IPS-15b (cell line): ENCODE measurements around the gene ASCC2.
"Not testable (repeated sequence)": the region's sequence is repeated elsewhere in the genome, so short reads cannot be mapped to it uniquely, and the experiment has no call there.

ENCODE experiments used
- H3K27me3 ChIP-seq: one replicate; pipeline ENCODE4 v1.6.1; 2013; ENCODE audit warnings: low read length; ENCODE audit not compliant: control insufficient read depth, insufficient read depth
- H3K36me3 ChIP-seq: one replicate; pipeline ENCODE4 v1.6.1; 2013; ENCODE audit warnings: low read length; ENCODE audit not compliant: control insufficient read depth, insufficient read depth
- H3K4me1 ChIP-seq: one replicate; pipeline ENCODE4 v1.6.1; 2013; ENCODE audit warnings: mild to moderate bottlenecking, low read length; ENCODE audit not compliant: control insufficient read depth, insufficient read depth
- H3K4me3 ChIP-seq: one replicate; pipeline ENCODE4 v1.5.1; 2013; ENCODE audit warnings: low read depth, low read length
- H3K9ac ChIP-seq: one replicate; pipeline ENCODE4 v1.6.1; 2013; ENCODE audit warnings: low read depth, mild to moderate bottlenecking, low read length
- H3K9me3 ChIP-seq: one replicate; pipeline ENCODE4 v1.6.1; 2013; ENCODE audit warnings: mild to moderate bottlenecking, low read length; ENCODE audit not compliant: control insufficient read depth, insufficient read depth

Gene ASCC2

DNA sequence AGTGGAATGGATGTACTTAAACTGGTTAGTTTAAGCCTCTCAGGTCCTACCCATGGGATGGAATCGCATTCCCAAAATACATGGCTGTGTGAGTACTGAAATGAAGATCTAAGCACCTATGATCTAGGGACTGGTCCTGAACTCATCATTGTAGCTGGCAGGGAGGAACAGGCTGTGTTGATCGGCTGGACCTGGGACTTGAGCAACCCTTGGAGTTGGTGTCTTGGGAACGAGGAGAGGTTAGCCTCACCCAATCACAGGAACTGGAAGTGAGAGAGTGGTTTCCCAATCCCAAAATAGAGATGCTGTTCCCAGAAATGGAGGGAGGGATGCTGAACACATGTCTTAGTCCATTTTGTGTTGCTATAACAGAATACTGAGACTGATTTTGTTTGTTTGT lies 16.4 kb upstream of the ASCC2 start:
- Histone ChIP-seq H3K36me3 (no peaks in the 10 kb centered on the region), H3K4me3 (no peak overlapping the region), H3K9me3 (no peaks in the 10 kb centered on the region), H3K4me1 (no peaks in the 10 kb centered on the region), H3K27me3 (no peaks in the 10 kb centered on the region), H3K9ac (no peak overlapping the region)

DNA sequence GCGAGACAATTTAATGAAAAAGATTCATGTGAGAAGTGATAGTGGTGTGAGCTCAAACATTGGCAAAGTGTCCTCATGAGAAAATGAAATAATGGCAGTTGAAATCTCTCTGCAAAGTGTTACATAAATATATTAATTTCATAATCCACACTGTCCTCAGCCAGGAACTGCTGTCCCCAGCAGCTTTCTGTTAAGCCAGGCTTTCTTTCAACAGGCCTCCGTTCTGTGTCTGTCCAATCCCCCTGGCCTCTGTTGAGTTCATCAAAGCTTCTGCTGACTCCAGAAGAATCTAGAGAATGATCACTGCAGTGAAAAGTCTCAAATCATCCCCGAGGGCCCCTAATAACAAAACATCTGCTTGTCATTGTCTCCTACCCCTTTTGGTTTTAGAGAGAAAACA lies 10.0 kb upstream of the ASCC2 start:
- no peak overlapping the region for H3K9ac ChIP-seq
- H3K4me1 ChIP-seq = no peaks in the 10 kb centered on the region
- H3K36me3 ChIP-seq = no peaks in the 10 kb centered on the region
- H3K27me3 ChIP-seq = no peaks in the 10 kb centered on the region
- no peaks in the 10 kb centered on the region for H3K9me3 ChIP-seq
- H3K4me3 ChIP-seq = no peak overlapping the region

DNA sequence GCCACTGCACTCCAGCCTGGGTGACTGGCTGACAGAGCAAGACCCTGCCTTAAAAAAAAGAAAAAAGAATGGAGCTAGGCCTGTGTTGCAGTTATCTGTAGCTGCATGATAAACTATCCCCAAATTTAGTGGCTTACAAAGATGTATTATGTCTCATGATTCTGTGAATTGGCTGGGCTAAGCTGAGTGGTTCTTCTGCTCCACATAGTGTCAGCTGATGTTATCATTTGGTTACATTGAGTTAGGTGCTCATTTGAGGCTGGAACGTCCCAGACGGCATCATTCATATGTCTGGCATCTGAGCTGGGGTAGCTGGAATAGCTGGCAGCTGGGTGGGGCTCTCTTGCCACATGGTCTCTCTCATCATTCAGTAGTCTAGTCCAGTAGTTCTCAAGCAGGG lies 8.2 kb upstream of the ASCC2 start:
- no peak overlapping the region for H3K4me3 ChIP-seq
- H3K36me3 ChIP-seq = no peaks in the 10 kb centered on the region
- H3K27me3 ChIP-seq = no peaks in the 10 kb centered on the region
- H3K4me1 ChIP-seq = peaks cover 7% of the 10 kb centered on the region
- no peaks in the 10 kb centered on the region for H3K9me3 ChIP-seq
- H3K9ac ChIP-seq = no peak overlapping the region

DNA sequence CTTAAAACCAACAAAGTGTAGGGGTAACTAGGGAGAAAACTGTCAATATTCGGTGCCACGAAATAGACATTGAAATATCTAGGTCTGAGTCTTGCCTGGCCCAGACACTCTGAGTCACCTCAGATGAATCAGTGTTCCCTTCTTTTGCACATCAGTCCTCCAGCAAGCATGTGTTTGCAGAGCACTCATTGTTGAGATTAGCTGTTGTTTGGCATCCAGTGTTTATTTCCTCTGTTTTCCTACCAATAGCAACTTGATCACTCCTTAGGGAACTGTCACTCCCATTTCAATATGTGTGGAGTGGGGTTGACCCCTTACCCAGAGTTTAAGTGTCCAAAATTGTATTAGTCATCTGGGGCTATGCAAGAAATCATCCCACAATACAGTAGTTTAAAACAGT lies 4.7 kb upstream of the ASCC2 start:
- Histone ChIP-seq H3K4me3 (no peak overlapping the region), H3K4me1 (peaks cover 7% of the 10 kb centered on the region), H3K9ac (no peak overlapping the region), H3K27me3 (no peaks in the 10 kb centered on the region), H3K36me3 (no peaks in the 10 kb centered on the region), H3K9me3 (no peaks in the 10 kb centered on the region)

DNA sequence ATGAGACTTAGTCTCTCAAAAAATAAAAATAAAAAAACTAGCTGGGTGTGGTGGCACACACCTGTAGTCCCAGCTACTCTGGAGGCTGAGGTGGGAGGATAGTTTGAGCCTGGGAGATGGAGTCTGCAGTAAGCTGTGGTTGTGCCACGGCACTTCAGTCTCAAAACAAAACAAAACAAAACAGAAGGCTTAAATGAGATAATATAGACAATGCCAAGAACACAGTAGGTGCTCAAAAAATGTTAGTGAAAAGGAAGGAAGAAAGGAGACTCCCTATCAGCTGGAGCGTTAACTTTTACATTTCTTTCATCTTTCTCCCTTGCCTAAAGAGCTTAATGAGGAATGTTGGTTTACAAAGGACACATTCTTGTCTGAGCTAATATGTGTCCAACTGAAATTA lies 4.1 kb upstream of the ASCC2 start:
- Histone ChIP-seq H3K27me3 (no peaks in the 10 kb centered on the region), H3K4me3 (no peak overlapping the region), H3K9me3 (no peaks in the 10 kb centered on the region), H3K9ac (no peak overlapping the region), H3K36me3 (no peaks in the 10 kb centered on the region), H3K4me1 (peaks cover 7% of the 10 kb centered on the region)

DNA sequence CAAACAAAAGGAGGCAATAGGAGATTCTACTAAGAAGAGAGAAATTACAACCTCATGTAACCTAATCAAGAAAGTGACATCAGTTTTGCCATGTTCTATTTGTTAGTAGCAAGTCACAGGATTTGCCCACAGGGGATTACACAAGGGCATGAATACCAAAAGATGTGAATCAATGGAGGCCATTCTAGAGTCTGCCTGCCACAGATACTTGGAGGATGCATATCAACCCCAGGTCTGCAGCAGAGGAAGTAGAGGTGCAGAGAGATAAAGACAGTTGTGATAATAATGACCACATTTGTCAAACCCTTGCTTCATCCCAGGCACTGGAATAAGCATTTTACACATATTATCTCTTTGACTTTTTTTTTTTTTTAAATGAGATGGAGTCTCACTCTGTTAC lies 2.4 kb upstream of the ASCC2 start:
- H3K36me3 ChIP-seq = no peaks in the 10 kb centered on the region
- H3K9ac ChIP-seq = no peak overlapping the region
- H3K4me1 ChIP-seq = peaks cover 7% of the 10 kb centered on the region
- H3K4me3 ChIP-seq = no peak overlapping the region
- H3K9me3 ChIP-seq = no peaks in the 10 kb centered on the region
- H3K27me3 ChIP-seq = no peaks in the 10 kb centered on the region

DNA sequence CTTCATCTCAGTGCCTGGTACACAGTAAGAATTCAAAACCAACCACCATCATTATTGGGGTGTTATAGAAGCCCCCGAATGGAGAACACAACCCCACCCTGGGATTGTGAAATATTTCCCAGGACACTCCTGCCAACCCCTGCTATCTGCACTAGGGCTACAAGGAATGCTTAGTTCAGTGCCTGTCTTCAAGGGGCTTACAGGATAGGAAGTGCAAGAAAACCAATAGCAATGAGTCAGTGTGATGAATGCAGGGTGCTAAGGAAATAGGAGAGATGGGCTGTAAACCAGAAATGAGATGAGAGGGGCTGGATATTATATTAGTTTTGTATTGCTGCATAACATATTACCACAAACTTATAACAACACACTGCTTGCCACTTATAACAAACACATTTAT lies 965 bp upstream of the ASCC2 start:
- H3K27me3 ChIP-seq = no peaks in the 10 kb centered on the region
- H3K4me1 ChIP-seq = peaks cover 7% of the 10 kb centered on the region
- no peak overlapping the region for H3K4me3 ChIP-seq
- no peaks in the 10 kb centered on the region for H3K36me3 ChIP-seq
- H3K9me3 ChIP-seq = no peaks in the 10 kb centered on the region
- H3K9ac ChIP-seq = no peak overlapping the region

DNA sequence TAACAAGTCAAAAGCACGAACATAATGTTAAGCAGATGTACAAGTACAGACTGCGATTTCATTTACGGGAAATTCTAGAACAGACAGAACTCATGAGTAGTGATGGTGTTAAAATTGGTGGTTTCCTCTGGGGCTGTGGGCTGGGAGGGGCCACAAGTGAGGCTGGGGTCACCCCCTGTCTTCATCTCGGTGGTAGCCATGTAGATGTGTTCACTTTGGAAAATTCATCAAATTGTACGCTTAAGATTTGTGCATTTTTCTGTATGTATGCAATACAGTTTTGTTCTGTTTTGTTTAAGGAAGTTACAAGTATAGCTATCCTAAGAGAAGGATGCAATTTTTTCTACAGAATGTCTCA lies 504 bp upstream of the ASCC2 start:
- no peak overlapping the region for H3K9ac ChIP-seq
- H3K27me3 ChIP-seq = no peaks in the 10 kb centered on the region
- no peaks in the 10 kb centered on the region for H3K9me3 ChIP-seq
- H3K4me3 ChIP-seq = peak overlapping the region; percentile 50
- H3K4me1 ChIP-seq = peaks cover 7% of the 10 kb centered on the region
- no peaks in the 10 kb centered on the region for H3K36me3 ChIP-seq

DNA sequence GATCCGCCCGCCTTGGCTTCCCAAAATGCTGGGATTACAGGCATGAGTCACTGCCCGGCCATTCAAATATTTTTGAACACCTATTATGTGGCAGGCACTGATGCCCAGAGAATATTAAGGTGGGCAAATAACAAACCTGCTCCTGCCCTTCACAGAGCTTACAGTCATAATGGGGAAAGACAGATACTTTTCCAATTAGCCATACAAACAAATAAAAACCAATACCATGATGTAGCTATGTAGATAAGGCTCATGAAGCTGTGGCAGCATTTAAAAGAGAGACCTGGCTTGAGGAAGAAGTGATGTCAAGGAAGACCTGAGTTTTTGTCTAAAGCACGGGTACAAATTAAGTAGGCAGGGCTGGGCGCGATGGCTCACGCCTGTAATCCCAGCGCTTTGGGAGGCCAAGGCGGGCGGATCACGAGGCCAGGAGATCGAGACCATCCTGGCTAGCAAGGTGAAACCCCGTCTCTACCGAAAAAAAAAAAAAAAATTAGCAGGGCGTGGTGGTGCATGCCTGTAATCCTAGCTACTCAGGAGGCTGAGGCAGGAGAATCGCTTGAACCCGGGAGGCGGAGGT lies 1.2 kb downstream of the ASCC2 start:
- H3K4me3 ChIP-seq = peak overlapping the region; percentile 80
- not testable (repeated sequence) for H3K9me3 ChIP-seq, H3K36me3 ChIP-seq, H3K27me3 ChIP-seq, H3K9ac ChIP-seq, H3K4me1 ChIP-seq

DNA sequence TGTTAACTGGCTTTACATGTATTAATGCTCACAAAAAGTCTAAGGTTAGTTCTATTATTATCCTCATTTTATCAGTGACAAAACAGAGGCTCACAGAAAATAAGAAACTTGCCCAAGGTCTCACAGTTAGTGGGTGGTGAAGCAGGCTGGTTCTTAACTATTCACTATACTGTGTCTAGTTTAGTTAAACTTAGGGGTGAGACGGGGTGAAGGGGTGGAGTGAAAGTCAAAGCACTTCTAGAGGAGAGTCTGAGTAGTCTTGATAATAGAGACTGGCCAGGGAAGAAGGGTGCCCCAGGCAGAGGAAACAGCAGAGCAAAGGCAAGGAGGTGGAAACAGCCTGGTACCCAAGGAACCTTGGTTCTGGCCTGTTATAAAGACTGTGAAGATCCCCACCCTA lies 4.0 kb downstream of the ASCC2 start:
- no peak overlapping the region for H3K4me3 ChIP-seq
- H3K36me3 ChIP-seq = peaks cover 6% of the 10 kb centered on the region
- H3K4me1 ChIP-seq = no peaks in the 10 kb centered on the region
- no peak overlapping the region for H3K9ac ChIP-seq
- no peaks in the 10 kb centered on the region for H3K9me3 ChIP-seq
- no peaks in the 10 kb centered on the region for H3K27me3 ChIP-seq

DNA sequence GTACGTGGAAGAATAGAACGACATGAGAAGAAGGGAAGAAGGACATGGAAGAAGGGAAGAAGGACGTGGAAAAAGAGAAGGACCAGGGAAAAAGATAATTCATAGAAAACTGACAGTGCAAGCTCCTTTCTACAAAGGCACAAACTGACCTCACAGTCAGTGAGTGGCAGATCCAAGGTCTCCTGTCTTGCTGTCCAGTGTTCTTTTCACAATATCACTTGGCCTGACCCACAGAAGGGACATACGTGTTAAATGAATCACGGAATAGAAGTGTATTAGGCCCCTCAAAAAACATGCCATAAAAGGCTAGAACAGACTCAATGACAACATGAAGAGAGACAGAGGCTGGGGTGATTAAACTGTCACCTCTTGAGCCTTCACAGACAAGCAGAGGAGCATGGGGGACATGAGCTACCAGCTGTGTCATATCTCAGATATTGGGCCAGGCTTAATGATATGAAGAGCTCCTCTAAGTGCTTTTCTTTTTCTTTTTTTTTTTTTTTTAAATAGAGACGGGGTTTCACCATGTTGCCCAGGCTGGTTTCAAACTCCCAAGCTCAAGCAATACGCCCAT lies 4.6 kb downstream of the ASCC2 start:
- Histone ChIP-seq H3K4me3 (no peak overlapping the region), H3K9ac (no peak overlapping the region), H3K4me1 (no peaks in the 10 kb centered on the region), H3K9me3 (no peaks in the 10 kb centered on the region), H3K36me3 (peaks cover 6% of the 10 kb centered on the region), H3K27me3 (no peaks in the 10 kb centered on the region)

DNA sequence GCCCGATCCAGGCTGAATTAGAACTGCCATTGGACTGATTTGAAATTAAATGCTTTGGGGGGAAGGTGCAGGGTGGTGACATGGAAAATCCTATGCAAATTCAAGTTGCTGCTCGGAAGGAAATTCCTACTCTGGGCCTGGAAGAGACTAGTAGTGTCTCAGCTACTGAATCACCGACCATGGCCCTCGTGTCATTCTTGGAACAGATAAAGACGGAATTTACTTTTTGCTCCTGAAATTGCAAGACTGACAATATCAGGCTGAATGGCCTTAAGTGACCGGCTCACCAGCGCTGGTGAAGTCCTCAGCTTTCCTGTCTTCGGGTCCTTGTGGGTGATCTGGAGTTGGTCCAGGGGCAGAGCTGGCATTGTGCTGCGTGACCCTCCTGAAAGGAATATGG lies 6.1 kb downstream of the ASCC2 start:
- Histone ChIP-seq H3K9me3 (no peaks in the 10 kb centered on the region), H3K27me3 (no peaks in the 10 kb centered on the region), H3K36me3 (peaks cover 9% of the 10 kb centered on the region), H3K4me1 (no peaks in the 10 kb centered on the region), H3K9ac (no peak overlapping the region), H3K4me3 (no peak overlapping the region)
